Body of pancreas (tissue), 4 donors: ENCODE measurements around the gene LTBP3. TPM values are rescaled to one million over a fixed set of nuclear protein-coding genes. Genes with fewer than 3 reads are reported as not detected.

Experiments
- ATAC-seq: fragments of 150-250 bp; one replicate; pipeline ENCODE4 v1.9.1; 2016
- DNase-seq, 4 donors: peaks; one replicate each; pipeline ENCODE4 v3.0.0-alpha.2; 2019
- H3K27ac ChIP-seq, 4 donors: fragments of 200-600 bp; sonication (generic); 1 replicate in 3 of 4; 2 replicates in 1 of 4; pipeline versions ENCODE4 v1.5.1 to v1.6.1; 2016 to 2019; ENCODE audit warnings: mild to moderate bottlenecking in 1 of 4, mixed read lengths in 1 of 4, moderate library complexity in 1 of 4
- H3K27me3 ChIP-seq, 2 donors: fragments of 200-600 bp; sonication (generic); one replicate each; pipeline ENCODE4 v1.6.0; 2016; ENCODE audit warnings: mild to moderate bottlenecking in 1 of 2
- H3K36me3 ChIP-seq, 2 donors: fragments of 200-600 bp; sonication (generic); replicated peaks in 1 of 2; 2 replicates each; pipeline ENCODE4 v1.5.1; 2016; ENCODE audit warnings: low read depth in 2 of 2; ENCODE audit not compliant: insufficient read depth in 1 of 2
- H3K4me1 ChIP-seq: fragments of 200-600 bp; sonication (generic); one replicate; pipeline ENCODE4 v1.6.0; 2016
- H3K4me3 ChIP-seq, 2 donors: fragments of 200-600 bp; sonication (generic); 1 replicate in 1 of 2; 2 replicates in 1 of 2; pipeline ENCODE4 v1.5.1; 2016 to 2019
- H3K9me3 ChIP-seq, 3 donors: fragments of 200-600 bp; sonication (generic); 1 replicate in 2 of 3; 2 replicates in 1 of 3; pipeline ENCODE4 v1.5.1; 2016
- POLR2A ChIP-seq, 3 donors: fragments of 450-650 bp; IDR thresholded peaks; one replicate each; pipeline ENCODE4 v1.6.1; 2016; ENCODE audit warnings: antibody characterized with exemption in 3 of 3, mild to moderate bottlenecking in 2 of 3
- WGBS, 2 donors: methylation state at CpG; one replicate each; pipeline ENCODE4 v1.1.5; 2017; 5-methylcytosine and 5-hydroxymethylcytosine counted together
- intact Hi-C: fragments of 100-400 bp; cut with DNase I; formaldehyde crosslinking; loops from one replicate; pipeline ENCODE4 v1.15.1; 2023
- total RNA-seq, 2 donors: library from RNA; depleted of rRNA; stranded (reverse); fragments of >200 nt; gene quantifications; one replicate each; pipeline ENCODE4 v1.1.0, GENCODE V29; 2016
- TF ChIP-seq, protein P1 (sequence below), 7 experiments: fragments of 450-650 bp in 4 of 7; fragments of 200-600 bp in 3 of 7; sonication (generic) in 3 of 7; IDR thresholded peaks; one replicate each; pipeline ENCODE4 v1.5.1; 2016 to 2019; ENCODE audit warnings: antibody characterized with exemption in 7 of 7

LTBP3 gene
- total RNA-seq, 2 donors from 2014 or later: 131 to 330 TPM

DNA sequence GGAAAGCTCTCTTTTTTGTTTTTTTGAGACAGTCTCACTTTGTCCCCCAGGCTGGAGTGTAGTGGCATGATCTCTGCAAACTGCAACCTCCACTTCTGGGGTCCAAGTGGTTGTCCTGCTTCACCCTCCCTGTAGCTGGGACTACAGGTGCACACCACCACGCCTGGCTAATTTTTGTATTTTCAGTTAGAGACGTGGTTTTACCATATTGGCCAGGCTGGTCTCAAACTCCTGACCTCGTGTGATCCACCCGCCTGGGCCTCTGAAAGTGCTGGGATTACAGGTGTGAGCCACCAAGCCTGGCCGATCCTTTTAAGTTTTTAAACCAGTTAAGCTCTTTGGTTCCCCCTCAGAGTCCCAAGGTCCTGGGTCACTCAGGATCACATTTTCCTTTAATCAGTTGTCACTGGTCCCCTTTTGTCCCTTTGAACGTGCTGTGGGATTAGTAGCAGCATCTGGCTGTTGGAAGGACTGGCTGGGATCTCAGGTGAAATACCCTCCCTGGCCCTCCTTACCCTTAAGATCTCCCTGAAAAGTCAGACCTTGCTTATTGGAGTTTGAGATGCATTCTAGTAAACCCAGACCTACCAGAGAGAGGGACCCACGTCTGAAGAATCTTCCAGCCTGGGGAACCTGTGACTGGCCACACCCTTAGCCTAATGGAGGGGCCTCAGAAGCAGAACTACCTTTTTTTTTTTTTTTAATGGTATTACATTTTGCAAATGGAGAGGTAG lies 51.2 kb downstream of the LTBP3 start:
- intact Hi-C loops: no loop called here
- peaks cover 12 to 15% of the 10 kb centered on the region in 2 donors for H3K36me3 ChIP-seq
- H3K4me3 ChIP-seq: no peak overlapping the region
- no peaks in the 10 kb centered on the region for H3K9me3 ChIP-seq
- DNase-seq (peak in 3 of 4 donors; percentile 52 to 68 (median 61)), ATAC-seq (peak; percentile 9)
- 14% methylated on average over 7 of the region's 7 CpGs for WGBS, 2 donors
- peaks cover 44% of the 10 kb centered on the region for H3K4me1 ChIP-seq
- no peaks in the 10 kb centered on the region for H3K27me3 ChIP-seq
- H3K27ac ChIP-seq: peak overlapping the region; percentile 54 to 99 (median 98)
- TF ChIP-seq, protein P1, sequence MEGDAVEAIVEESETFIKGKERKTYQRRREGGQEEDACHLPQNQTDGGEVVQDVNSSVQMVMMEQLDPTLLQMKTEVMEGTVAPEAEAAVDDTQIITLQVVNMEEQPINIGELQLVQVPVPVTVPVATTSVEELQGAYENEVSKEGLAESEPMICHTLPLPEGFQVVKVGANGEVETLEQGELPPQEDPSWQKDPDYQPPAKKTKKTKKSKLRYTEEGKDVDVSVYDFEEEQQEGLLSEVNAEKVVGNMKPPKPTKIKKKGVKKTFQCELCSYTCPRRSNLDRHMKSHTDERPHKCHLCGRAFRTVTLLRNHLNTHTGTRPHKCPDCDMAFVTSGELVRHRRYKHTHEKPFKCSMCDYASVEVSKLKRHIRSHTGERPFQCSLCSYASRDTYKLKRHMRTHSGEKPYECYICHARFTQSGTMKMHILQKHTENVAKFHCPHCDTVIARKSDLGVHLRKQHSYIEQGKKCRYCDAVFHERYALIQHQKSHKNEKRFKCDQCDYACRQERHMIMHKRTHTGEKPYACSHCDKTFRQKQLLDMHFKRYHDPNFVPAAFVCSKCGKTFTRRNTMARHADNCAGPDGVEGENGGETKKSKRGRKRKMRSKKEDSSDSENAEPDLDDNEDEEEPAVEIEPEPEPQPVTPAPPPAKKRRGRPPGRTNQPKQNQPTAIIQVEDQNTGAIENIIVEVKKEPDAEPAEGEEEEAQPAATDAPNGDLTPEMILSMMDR (IDR thresholded peaks at IDR 0.05): peak in 1 of 7 experiments; percentile 3
- peak; percentile 59 to 79 (median 72) for TF ChIP-seq POLR2A (IDR thresholded peaks at IDR 0.05)

DNA sequence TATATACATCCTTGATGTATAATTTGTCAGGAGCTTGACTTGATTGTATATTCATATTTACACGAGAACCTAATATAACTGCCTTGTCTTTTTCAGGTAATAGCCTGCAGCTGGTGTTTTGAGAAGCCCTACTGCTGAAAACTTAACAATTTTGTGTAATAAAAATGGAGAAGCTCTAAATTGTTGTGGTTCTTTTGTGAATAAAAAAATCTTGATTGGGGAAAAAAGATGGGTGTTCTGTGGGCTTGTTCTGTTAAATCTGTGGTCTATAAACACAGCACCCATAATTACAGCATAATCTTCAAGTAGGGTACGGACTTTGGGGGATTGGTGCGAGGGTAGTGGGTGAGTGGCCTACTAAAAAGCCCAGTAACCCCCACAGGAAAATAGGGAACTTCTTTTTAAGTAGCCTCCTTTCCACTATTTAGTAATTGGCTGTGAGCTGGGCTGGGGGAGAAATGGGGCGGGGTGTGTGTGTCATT lies 51.8 kb downstream of the LTBP3 start:
- Histone ChIP-seq H3K27me3 (no peaks in the 10 kb centered on the region), H3K36me3 (peaks cover 12 to 15% of the 10 kb centered on the region in 2 donors), H3K4me3 (no peak overlapping the region), H3K4me1 (peaks cover 44% of the 10 kb centered on the region), H3K9me3 (no peaks in the 10 kb centered on the region), H3K27ac (peak overlapping the region in 3 of 4 donors; percentile 98 to 99 (median 98))
- TF ChIP-seq, protein P1 (IDR thresholded peaks at IDR 0.05): no peak
- no peak for TF ChIP-seq POLR2A (IDR thresholded peaks at IDR 0.05)
- intact Hi-C loops: no loop called here
- DNase-seq (no peak), ATAC-seq (no peak)
- WGBS, 2 donors: 57 to 64% methylated on average over 4 of the region's 4 CpGs

DNA sequence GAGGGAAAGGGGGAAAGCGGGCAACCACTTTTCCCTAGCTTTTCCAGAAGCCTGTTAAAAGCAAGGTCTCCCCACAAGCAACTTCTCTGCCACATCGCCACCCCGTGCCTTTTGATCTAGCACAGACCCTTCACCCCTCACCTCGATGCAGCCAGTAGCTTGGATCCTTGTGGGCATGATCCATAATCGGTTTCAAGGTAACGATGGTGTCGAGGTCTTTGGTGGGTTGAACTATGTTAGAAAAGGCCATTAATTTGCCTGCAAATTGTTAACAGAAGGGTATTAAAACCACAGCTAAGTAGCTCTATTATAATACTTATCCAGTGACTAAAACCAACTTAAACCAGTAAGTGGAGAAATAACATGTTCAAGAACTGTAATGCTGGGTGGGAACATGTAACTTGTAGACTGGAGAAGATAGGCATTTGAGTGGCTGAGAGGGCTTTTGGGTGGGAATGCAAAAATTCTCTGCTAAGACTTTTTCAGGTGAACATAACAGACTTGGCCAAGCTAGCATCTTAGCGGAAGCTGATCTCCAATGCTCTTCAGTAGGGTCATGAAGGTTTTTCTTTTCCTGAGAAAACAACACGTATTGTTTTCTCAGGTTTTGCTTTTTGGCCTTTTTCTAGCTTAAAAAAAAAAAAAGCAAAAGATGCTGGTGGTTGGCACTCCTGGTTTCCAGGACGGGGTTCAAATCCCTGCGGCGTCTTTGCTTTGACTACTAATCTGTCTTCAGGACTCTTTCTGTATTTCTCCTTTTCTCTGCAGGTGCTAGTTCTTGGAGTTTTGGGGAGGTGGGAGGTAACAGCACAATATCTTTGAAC lies 52.5 kb downstream of the LTBP3 start:
- peak overlapping the region in 1 of 2 donors; percentile 0 for H3K4me3 ChIP-seq
- ATAC-seq (no peak), DNase-seq (peak in 2 of 4 donors; percentile 42 to 47)
- no peaks in the 10 kb centered on the region for H3K9me3 ChIP-seq
- H3K27ac ChIP-seq: peak overlapping the region; percentile 20 to 99 (median 98)
- intact Hi-C loops: no loop called here
- peaks cover 43% of the 10 kb centered on the region for H3K4me1 ChIP-seq
- no peaks in the 10 kb centered on the region for H3K27me3 ChIP-seq
- TF ChIP-seq POLR2A (IDR thresholded peaks at IDR 0.05): peak; percentile 7 to 65 (median 30)
- TF ChIP-seq, protein P1 (IDR thresholded peaks at IDR 0.05): no peak
- WGBS, 2 donors: 25% methylated on average over 12 of the region's 12 CpGs
- H3K36me3 ChIP-seq: peaks cover 12 to 15% of the 10 kb centered on the region in 2 donors

DNA sequence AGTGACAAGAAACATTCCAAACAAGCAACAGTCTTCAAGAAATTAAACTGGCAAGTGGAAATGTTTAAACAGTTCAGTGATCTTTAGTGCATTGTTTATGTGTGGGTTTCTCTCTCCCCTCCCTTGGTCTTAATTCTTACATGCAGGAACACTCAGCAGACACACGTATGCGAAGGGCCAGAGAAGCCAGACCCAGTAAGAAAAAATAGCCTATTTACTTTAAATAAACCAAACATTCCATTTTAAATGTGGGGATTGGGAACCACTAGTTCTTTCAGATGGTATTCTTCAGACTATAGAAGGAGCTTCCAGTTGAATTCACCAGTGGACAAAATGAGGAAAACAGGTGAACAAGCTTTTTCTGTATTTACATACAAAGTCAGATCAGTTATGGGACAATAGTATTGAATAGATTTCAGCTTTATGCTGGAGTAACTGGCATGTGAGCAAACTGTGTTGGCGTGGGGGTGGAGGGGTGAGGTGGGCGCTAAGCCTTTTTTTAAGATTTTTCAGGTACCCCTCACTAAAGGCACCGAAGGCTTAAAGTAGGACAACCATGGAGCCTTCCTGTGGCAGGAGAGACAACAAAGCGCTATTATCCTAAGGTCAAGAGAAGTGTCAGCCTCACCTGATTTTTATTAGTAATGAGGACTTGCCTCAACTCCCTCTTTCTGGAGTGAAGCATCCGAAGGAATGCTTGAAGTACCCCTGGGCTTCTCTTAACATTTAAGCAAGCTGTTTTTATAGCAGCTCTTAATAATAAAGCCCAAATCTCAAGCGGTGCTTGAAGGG lies 53.3 kb downstream of the LTBP3 start:
- WGBS, 2 donors: 3 to 5% methylated on average over 8 of the region's 8 CpGs
- ATAC-seq: no peak
- Histone ChIP-seq H3K27me3 (no peaks in the 10 kb centered on the region), H3K9me3 (no peaks in the 10 kb centered on the region), H3K27ac (peak overlapping the region; percentile 27 to 99 (median 98)), H3K4me3 (peak overlapping the region in 1 of 2 donors; percentile 0), H3K4me1 (peaks cover 40% of the 10 kb centered on the region), H3K36me3 (peaks cover 12 to 15% of the 10 kb centered on the region in 2 donors)
- peak in 1 of 3 donors; percentile 11 for TF ChIP-seq POLR2A (IDR thresholded peaks at IDR 0.05)
- TF ChIP-seq, protein P1 (IDR thresholded peaks at IDR 0.05): no peak
- intact Hi-C loops: no loop called here
- no peak for DNase-seq
